ENCODE measurements around the gene NEMP2.
"Not testable (repeated sequence)": the region's sequence is repeated elsewhere in the genome, so short reads cannot be mapped to it uniquely, and the experiment has no call there.

The NEMP2 gene

DNA sequence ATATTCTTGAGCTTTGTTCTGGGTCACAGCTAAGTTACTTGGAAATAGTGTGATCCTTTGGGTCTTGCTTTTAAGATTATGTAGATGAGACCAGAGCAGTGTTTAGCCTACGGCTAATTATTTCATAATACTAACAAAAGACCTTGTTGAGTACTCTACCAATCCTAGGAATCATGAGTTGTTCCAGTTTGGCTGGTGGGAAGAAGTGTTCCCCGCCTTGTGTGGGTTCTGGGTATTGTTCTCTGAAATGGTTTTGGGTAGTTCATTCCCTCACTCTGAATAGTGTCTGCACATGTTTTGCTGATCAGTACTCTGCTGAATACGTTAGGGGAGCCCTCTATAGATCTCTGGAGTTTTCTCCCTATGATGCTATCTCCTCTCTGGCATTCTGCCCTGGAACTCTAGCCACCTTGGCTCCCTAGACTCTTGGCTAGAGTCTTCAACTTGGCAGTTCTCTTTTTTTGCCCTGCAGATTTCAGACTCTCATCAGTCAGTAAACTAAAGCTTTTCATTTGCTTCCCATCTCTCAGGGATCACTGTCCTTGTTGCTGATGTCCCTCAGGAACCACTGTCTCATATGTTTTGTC, 48.4 kb downstream of the NEMP2 start:
- DNase-seq, result no peak

DNA sequence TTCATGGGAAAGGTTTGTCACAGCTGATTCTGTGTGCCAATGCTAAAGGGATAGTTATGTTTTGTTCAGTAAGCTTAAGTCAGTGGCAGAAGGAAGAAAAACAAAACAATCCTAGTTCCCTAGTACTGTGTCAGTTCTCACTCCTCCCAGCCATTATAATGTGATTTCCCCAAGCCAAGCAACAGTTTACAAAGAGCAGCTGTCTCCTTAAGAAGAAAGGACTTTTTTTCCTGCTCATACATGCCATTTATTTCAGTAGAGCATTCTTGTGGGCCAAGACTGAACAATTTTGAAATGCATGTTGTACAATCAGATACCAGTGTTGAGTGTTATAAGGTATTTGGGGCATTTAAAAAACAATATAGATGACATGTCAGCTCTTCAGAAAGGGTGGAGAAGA, 52.1 kb downstream of the NEMP2 start:
- no peak for DNase-seq

- DNase-seq, result no peak
Measured at GRCh38 chr2:190481339-190481738, 53.2 kb downstream of the NEMP2 start.

DNA sequence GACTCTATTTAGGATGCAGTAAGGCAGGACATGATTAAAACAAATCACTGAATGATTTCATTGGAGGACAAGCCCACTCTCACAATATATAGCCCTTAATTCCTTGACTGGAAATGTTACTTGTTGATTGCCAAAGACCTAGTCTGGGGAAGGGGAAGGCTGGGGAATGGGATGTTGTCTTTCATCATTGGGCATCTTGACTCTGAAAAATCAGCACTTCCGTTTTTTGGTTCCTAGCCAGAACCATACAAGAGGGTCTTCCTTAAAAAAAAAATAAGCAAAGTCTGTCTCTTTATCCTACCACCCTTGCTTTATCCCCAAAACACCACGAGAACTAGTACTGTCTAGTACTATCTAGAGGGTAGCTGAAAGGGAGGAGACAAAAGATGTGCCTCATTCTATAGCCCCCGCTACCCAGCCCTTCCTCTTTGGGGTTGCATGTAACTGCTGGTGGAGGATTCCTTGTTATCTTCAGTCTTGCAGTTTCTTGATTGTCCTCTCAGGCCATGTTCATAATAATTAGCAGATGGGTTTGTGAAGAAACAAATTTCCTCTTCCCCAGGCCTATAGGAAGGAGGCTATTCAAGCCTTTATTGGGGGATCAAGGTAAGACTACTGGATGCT, 55.8 kb downstream of the NEMP2 start:
- DNase-seq, result no peak

DNA sequence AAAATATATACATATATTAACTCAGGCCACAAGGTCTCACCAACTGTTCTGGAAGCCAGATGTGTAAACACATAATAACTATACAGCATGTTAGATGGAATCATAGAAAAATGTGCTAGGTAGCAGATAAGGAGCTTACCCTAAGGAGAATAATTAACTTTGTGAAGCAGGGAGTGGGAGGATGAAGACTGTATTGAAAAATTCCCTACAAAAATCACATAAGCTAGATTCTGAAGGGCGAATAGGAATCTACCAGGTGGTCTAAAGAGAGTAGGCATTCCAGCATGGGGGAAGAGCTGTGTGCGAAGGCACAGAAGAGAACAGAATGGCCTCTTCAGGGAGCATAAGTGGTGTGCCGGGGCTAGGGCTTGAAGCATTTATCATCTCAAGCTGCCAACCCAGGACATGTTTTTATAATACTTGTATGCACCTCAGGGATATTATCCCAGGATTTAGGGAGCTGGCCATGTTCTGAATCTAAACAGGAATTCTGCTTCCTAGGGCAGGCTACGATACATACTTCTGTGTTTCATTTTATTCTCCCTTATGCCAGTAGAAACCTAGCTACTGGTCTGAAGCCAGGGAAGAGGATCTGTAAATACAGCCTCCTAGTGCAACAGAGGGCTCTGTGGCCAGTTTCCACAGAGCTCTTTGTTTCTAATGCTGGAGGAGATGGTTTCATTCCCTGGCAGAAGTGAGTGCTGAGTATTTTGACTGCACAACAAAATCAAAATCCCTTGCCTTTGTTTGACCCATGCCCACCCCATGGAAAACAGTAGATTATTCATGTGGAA, 56.7 kb downstream of the NEMP2 start:
- peak; percentile 73 for DNase-seq

DNA sequence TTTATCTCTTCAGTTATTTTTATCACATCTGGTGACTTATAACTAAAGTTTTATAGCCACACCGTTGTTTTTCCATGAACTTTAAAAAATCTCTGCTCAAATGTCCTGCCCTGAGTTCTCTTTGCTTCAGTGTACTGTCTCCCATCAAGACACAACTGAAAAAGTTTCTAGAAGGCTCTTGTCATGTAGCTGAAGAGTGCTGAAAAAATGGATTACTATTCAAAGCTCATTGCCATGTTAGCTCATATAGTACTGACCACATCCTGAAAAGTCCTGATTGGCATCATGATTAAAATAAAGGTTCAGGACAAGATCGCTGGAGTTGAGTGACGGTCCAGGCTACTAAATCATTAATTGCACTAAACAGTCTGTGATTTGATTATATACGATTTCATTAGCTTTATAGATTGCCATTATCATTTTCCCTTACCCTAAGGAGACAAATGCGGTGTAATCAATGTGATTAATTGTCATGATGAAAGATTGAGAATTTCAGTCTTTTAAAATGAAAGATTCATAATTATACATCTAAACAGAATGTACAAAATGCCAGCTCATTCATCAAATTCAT, 64.2 kb downstream of the NEMP2 start:
- no peak for DNase-seq

DNA sequence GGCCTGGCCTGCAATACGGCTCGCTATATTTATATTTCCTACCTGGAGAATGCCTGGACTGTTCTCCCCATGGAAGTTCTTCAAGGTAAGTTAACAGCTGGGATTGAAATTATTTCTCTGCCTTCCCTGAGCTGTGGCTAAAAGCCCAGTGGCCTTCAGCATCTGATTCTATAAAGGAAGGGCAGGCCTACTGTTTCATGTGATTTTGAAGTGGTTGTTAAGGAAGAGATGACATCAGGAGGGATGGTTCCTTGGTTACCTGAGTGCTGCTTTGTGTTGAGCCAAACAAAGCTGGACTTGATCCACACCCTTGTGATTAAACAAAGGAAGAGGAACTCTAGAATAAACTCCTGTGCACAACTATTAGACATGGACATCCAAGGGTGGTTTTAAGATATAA, 64.8 kb downstream of the NEMP2 start:
- DNase-seq, result peak; percentile 84

DNA sequence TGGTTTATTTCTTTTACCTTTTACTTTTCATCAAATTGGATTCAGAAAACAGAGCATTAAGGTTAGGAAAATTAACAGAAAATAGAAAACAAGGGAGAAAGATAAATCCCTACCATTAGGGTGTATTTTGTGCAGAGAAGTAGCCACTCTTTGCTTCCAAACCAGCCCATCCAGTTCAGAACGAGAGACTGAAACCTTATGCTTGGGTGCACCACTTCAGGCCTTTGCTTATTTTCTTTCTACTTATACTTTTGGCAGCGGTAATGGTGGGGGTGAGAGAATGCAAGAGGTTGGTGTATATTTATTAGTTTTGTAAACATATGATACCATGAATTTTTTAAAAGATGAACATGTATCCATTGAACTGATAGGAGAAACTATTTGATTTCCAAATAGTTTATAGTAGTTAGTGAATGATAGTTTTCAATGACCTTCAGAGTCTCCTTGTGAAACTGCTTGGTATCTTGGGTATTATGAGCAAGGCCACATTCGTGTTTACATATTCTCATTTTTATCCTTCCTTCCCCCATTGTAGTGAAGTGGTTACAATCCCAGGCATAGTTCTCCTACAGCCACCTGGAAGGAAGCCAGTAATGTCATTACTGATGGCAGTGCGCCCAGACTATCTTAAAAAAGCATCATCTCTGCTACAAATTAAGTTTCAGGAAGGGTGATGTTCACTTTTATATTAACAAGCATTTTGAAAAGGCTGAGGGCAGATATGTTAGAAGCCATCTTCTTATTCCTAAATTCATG, 65.5 kb downstream of the NEMP2 start:
- peak; percentile 98 for DNase-seq

DNA sequence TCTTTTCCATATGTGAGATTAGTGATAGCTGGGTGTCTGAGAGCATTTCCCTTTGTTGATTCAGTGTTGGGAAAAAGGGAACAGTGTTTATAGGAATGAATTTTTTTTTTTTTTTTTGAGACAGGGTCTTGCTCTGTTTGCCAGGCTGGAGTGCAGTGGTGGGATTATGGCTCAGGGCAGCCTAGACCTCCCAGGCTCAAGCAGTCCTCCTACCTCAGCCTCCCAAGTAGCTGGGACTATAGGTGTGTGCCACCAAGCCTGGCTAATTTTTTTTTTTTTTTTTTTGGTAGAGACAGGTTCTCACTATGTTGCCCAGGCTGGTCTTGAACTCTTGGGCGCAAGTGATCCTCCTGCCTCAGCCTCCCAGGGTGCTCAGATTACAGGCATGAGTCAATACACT, 66.2 kb downstream of the NEMP2 start:
- not testable (repeated sequence) for DNase-seq

GRCh38 chr2:190467575-190468083, 66.9 kb downstream of the NEMP2 start:
- peak; percentile 39 for DNase-seq

GRCh38 chr2:190466819-190467446, 67.6 kb downstream of the NEMP2 start:
- peak; percentile 65 for DNase-seq

- no peak for DNase-seq
Measured at GRCh38 chr2:190465060-190465459, 69.5 kb downstream of the NEMP2 start.

DNA sequence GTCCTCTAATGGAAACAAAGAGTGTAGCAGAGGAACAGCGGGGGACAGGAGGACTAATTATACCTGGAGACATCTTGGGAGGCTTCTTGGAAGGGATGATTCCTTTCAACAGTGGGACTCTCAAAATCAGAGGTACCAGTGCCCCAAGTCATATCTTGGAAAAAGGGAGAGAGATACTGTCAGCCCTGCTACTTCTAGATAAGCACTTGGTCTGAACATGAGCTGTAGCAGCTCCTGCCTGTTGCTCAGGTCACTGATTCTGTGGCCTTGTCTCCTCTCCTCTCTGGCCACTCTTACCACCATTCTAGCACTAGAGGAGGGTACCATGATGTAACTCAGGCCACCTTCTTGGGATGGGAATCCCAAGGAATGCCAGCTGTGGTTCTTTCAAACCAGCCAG, 71.9 kb downstream of the NEMP2 start:
- DNase-seq, result no peak

DNA sequence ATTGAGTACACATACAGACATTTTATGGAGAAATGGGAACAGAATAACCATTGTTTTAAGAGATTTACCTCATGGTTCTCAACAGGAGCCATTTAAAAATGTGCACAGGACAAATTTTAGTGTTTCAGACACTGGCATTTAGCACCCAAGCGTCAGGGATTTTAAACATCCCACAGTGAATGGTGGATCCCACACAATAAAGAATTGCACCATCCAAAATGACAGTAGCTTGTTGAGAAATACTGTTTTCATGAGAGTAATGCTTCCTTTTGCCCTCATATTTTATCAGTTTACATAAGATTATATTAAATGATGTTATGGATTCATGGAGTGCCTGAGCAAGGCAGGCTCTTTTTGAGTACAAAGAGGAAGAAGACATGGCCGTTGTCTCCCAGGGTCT, 72.3 kb downstream of the NEMP2 start:
- DNase-seq, result no peak

DNA sequence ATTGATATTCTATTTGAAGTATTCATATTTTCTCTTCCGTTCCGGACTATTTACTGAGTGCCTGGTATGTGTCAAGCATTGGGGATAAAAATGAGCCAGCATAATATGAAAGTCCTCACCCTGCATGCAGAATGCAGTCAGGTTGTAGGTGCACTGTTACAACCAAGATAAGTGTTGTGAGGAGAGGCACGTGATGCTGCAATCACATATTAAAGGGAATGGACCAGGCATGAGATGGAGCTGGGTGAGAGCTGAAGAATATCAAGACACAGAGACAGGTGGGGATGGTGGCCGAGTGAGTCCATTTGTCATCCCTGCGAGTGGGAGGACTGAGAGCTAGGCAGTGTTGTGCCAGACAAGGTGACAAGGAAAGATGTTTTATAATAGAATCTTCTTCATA, 74.0 kb downstream of the NEMP2 start:
- DNase-seq, result no peak

DNA sequence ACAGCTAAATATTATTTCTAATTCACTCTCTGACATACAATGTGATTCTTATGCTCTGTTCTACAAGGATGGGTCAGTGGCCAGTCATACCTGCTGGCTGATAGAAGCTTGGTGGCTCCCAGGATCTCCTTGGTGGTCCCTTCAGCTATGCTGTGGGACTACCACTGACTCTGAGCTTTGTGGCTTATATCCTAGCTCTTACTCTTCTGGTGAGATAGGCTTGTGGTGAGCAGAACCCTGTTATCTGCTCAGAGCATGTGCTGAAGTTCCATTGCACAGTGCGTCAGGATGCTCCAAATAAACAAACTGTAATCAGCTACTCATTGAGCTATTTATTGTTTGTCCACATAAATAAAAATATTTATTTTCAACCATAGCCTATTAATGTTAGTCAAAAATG, 74.6 kb downstream of the NEMP2 start:
- DNase-seq, result no peak

GRCh38 chr2:190458352-190459107, 76.0 kb downstream of the NEMP2 start:
- DNase-seq, result no peak

DNA sequence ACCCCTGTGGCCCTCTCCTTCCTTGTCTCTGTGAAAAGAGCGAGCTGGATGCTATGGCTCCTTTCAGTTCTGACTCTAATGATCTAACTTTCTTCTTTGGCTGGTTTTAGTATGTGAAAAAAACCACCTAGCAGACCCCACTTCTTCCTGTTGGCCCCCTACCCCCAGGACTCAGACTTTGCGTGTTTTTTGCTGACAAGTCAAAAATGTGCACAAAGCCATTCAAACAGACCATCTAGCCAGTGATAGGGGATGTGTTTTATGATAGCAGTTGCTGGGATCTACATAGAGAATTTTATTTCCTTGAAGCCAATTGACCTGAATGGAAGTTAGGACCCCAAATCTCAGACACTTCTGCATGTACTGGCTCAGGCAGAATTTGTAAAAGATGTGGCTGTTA, 77.3 kb downstream of the NEMP2 start:
- no peak for DNase-seq

GRCh38 chr2:190456833-190457232, 77.7 kb downstream of the NEMP2 start:
- no peak for DNase-seq

DNA sequence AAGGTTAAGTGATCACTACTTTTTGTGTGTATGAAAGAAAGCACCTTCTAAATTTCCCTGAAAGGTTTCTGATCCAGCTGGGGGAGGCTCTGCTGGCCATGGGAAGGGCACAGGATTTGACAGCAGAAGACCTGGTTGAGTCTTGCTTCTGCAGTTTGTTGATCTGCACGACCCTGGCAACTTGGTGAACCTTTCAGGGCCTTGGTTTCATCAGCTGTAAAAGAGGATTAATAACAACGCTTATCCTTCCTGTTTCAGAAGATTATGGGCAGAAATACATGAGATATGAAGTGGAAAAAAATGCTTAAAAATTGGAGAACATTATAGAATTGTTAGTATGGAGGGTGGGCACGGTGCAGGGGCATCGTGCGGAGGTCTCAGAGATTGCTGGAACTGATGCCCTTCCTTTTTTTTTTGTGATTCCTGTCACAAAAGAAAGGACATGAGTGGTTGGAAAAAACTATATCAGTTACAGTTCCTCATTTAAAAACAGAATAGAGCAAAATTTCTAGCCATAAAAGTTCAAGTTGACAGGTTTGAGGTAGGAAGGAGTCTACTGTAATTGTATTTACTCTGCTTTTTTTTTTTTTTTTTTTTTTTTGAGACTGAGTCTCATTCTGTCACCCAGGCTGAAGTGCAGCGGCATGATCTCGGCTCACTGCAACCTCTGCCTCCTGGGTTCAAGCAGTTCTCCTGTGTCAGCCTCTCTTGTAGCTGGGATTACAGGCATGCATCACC, 79.0 kb downstream of the NEMP2 start:
- DNase-seq, result no peak

- no peak for DNase-seq
Measured at GRCh38 chr2:190454795-190455194, 79.7 kb downstream of the NEMP2 start.

Data from NCI-H2227 treated with DMSO at 0.1 percent for 48 hours (cell line).